ENCODE data around the gene SEMA5A. TPM values are rescaled to one million over a fixed set of nuclear protein-coding genes. Genes with fewer than 3 reads are reported as not detected.
A peak's percentile ranks its signal among the peaks of the same experiment; 100 is the strongest.
"Not testable (repeated sequence)": the region's sequence is repeated elsewhere in the genome, so short reads cannot be mapped to it uniquely, and the experiment has no call there.

SEMA5A gene
- total and polyA plus RNA-seq, 8 donors, result 18.2 to 29.5 (median 20.8) TPM

GRCh38 chr5:9362600-9362999 is 183.3 kb downstream of the SEMA5A start:
- Histone ChIP-seq H3K36me3 (no peaks in the 10 kb centered on the region), H3K27me3 (no peaks in the 10 kb centered on the region), H3K4me1 (no peaks in the 10 kb centered on the region), H3K4me3 (no peak overlapping the region), H3K9me3 (no peaks in the 10 kb centered on the region), H3K27ac (no peak overlapping the region)
- intact Hi-C loops (cut with DNase I), result no loop called here
- ATAC-seq (no peak), DNase-seq (no peak)
- TF ChIP-seq CTCF (IDR thresholded peaks at IDR 0.05), result no peak

- Histone ChIP-seq H3K9me3 (no peaks in the 10 kb centered on the region), H3K27me3 (no peaks in the 10 kb centered on the region), H3K36me3 (no peaks in the 10 kb centered on the region), H3K4me3 (no peak overlapping the region), H3K27ac (no peak overlapping the region), H3K4me1 (no peaks in the 10 kb centered on the region)
- TF ChIP-seq CTCF (IDR thresholded peaks at IDR 0.05), result peak; percentile 42 to 44
- intact Hi-C loops (cut with DNase I), result no loop called here
- ATAC-seq (peak; percentile 79), DNase-seq (peak in 1 of 4 donors; percentile 28)
Measured at GRCh38 chr5:9361835-9362234, 184.0 kb downstream of the SEMA5A start.

- ATAC-seq, result no peak
- TF ChIP-seq CTCF (IDR thresholded peaks at IDR 0.05), result no peak
- intact Hi-C loops (cut with DNase I), result no loop called here
Measured at GRCh38 chr5:9358961-9359685, 186.8 kb downstream of the SEMA5A start.

GRCh38 chr5:9356351-9356825 is 189.5 kb downstream of the SEMA5A start:
- intact Hi-C loops (cut with DNase I), result no loop called here
- no peaks in the 10 kb centered on the region for H3K4me1 ChIP-seq
- DNase-seq (no peak), ATAC-seq (no peak)
- no peak for TF ChIP-seq CTCF (IDR thresholded peaks at IDR 0.05)
- H3K36me3 ChIP-seq, result no peaks in the 10 kb centered on the region
- H3K4me3 ChIP-seq, result no peak overlapping the region
- H3K9me3 ChIP-seq, result no peaks in the 10 kb centered on the region
- no peak overlapping the region for H3K27ac ChIP-seq
- H3K27me3 ChIP-seq, result no peaks in the 10 kb centered on the region

More at GRCh38 chr5:9358961-9359685, 186.8 kb downstream of the SEMA5A start:
- H3K4me3 ChIP-seq, result no peak overlapping the region
- H3K27me3 ChIP-seq, result no peaks in the 10 kb centered on the region
- H3K36me3 ChIP-seq, result no peaks in the 10 kb centered on the region
- no peaks in the 10 kb centered on the region for H3K9me3 ChIP-seq
- no peak for DNase-seq
- no peak overlapping the region for H3K27ac ChIP-seq
- H3K4me1 ChIP-seq, result no peaks in the 10 kb centered on the region

GRCh38 chr5:9354336-9355081 is 191.4 kb downstream of the SEMA5A start:
- Histone ChIP-seq H3K4me1 (no peaks in the 10 kb centered on the region), H3K9me3 (no peaks in the 10 kb centered on the region), H3K27ac (no peak overlapping the region), H3K27me3 (no peaks in the 10 kb centered on the region), H3K36me3 (no peaks in the 10 kb centered on the region), H3K4me3 (no peak overlapping the region)
- intact Hi-C loops (cut with DNase I), result no loop called here
- no peak for TF ChIP-seq CTCF (IDR thresholded peaks at IDR 0.05)
- DNase-seq, result no peak
- ATAC-seq, result no peak

- DNase-seq; H3K27ac ChIP-seq; H3K4me3 ChIP-seq; H3K9me3 ChIP-seq; H3K4me1 ChIP-seq; ATAC-seq; intact Hi-C loops (cut with DNase I); H3K27me3 ChIP-seq; H3K36me3 ChIP-seq: not testable (repeated sequence)
Measured at GRCh38 chr5:9353048-9353447, 192.8 kb downstream of the SEMA5A start.
